ENCODE data around the gene LPA. TPM values are rescaled to one million over a fixed set of nuclear protein-coding genes. Genes with fewer than 3 reads are reported as not detected.

The LPA gene
- total RNA-seq, 1 donor from 2014 or later = 1.3 TPM

DNA sequence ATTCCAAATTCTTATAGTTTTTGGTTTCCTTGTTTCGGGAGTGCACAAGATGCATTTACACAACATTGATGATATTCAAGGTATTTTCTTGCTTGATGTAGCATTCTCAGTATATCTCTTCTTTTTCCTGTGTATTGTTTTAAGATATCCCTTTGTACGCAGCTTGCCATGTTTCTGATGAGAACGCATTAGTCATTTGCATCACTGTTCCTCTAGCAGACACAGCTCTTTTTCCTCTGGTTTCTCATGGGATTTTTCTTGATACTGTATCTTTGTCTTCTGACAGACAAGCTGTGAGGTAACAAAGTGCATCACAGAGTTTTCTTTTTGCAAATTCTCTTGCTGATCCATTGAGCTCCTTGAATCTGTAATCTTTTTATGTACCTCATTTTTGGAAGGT lies 169.5 kb downstream of the LPA start:
- Mint-ChIP-seq H3K27me3 (ENCODE audit: low read depth) (no peaks in the 10 kb centered on the region), H3K27ac (no peak overlapping the region), H3K4me3 (no peak overlapping the region), H3K4me1 (no peaks in the 10 kb centered on the region), H3K36me3 (no peaks in the 10 kb centered on the region), H3K9me3 (peaks cover 3% of the 10 kb centered on the region)
- TF ChIP-seq, protein P1, sequence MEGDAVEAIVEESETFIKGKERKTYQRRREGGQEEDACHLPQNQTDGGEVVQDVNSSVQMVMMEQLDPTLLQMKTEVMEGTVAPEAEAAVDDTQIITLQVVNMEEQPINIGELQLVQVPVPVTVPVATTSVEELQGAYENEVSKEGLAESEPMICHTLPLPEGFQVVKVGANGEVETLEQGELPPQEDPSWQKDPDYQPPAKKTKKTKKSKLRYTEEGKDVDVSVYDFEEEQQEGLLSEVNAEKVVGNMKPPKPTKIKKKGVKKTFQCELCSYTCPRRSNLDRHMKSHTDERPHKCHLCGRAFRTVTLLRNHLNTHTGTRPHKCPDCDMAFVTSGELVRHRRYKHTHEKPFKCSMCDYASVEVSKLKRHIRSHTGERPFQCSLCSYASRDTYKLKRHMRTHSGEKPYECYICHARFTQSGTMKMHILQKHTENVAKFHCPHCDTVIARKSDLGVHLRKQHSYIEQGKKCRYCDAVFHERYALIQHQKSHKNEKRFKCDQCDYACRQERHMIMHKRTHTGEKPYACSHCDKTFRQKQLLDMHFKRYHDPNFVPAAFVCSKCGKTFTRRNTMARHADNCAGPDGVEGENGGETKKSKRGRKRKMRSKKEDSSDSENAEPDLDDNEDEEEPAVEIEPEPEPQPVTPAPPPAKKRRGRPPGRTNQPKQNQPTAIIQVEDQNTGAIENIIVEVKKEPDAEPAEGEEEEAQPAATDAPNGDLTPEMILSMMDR (IDR thresholded peaks at IDR 0.05; ENCODE audit: unreplicated experiment) = no peak
- DNase-seq (ENCODE audit: low spot score in 2 of 2, unreplicated experiment in 2 of 2) = no peak

- H3K27me3 Mint-ChIP-seq (ENCODE audit: low read depth) = no peaks in the 10 kb centered on the region
- H3K4me1 Mint-ChIP-seq = no peaks in the 10 kb centered on the region
- no peak for DNase-seq (ENCODE audit: low spot score in 2 of 2, unreplicated experiment in 2 of 2)
- H3K4me3 Mint-ChIP-seq = no peak overlapping the region
- no peaks in the 10 kb centered on the region for H3K9me3 Mint-ChIP-seq
- H3K27ac Mint-ChIP-seq = no peak overlapping the region
- no peaks in the 10 kb centered on the region for H3K36me3 Mint-ChIP-seq
- TF ChIP-seq, protein P1 (IDR thresholded peaks at IDR 0.05; ENCODE audit: unreplicated experiment) = no peak
Measured at GRCh38 chr6:160489091-160489490, 175.0 kb downstream of the LPA start.

- DNase-seq (ENCODE audit: low spot score in 2 of 2, unreplicated experiment in 2 of 2) = no peak
- TF ChIP-seq, protein P1 (IDR thresholded peaks at IDR 0.05; ENCODE audit: unreplicated experiment) = no peak
- Mint-ChIP-seq H3K4me3 (no peak overlapping the region), H3K36me3 (no peaks in the 10 kb centered on the region), H3K27ac (no peak overlapping the region), H3K27me3 (ENCODE audit: low read depth) (no peaks in the 10 kb centered on the region), H3K4me1 (no peaks in the 10 kb centered on the region), H3K9me3 (peaks cover under 1% of the 10 kb centered on the region)
Measured at GRCh38 chr6:160487116-160487515, 177.0 kb downstream of the LPA start.

Other genes with a start within 250 kb of the LPA start
- 0.16 to 0.38 TPM (median 0.22 TPM) in 3 replicates for gene PLG, start 38.0 kb upstream of the LPA start, total RNA-seq